HG03108 (cell line): ENCODE results near the gene CCDC102A.
A peak's percentile ranks its signal among the peaks of the same experiment; 100 is the strongest.

Source experiments
- ATAC-seq: cut with Tn5 transposase; IDR thresholded peaks from one replicate; pipeline ENCODE4 v1.9.1; 2021; ENCODE audit warnings: moderate library complexity; ENCODE audit not compliant: unreplicated experiment

Gene CCDC102A

GRCh38 chr16:57538235-57538721 is 1.9 kb upstream of the CCDC102A start:
- no peak for ATAC-seq

- no peak for ATAC-seq
Measured at GRCh38 chr16:57537581-57538234, 1.3 kb upstream of the CCDC102A start.

GRCh38 chr16:57537194-57537505 is 779 bp upstream of the CCDC102A start:
- ATAC-seq: no peak

DNA sequence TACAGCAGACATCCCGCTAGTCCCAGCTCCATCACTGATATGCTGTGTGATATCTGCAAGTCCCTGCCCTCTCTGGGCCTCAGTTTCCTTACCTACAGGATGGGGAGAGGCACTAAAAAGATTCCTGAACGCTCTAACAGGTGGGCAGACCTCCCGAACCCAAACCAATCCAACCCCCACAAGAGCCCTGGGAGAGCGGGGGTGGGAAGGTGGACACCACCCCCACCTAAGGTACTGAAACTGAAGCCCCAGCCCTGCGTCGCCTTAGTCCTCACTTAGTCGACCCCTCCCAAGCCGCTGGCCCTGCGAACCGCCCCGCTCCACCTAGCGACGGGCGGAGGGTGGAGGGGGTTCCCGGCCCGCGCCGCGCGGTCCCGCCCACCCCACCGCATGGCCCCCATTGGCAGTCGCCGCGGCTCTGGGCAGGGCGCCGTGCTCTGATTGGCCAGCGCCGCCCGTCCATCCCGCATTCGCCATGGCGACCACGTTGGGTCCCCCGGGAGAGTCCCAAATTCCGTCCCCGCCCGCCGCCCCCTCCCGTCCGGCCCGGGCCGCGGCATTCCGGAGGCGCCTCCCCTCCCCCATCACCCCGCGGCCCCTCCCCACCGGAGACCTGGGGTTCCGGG is 578 bp downstream of the CCDC102A start:
- peak; percentile 56 for ATAC-seq

- no peak for ATAC-seq
Measured at GRCh38 chr16:57534881-57535658, 1.3 kb downstream of the CCDC102A start.

- ATAC-seq: no peak
Measured at GRCh38 chr16:57534337-57534880, 2.0 kb downstream of the CCDC102A start.

GRCh38 chr16:57533431-57534336 is 2.7 kb downstream of the CCDC102A start:
- no peak for ATAC-seq

- ATAC-seq: no peak
Measured at GRCh38 chr16:57532266-57532625, 4.1 kb downstream of the CCDC102A start.

DNA sequence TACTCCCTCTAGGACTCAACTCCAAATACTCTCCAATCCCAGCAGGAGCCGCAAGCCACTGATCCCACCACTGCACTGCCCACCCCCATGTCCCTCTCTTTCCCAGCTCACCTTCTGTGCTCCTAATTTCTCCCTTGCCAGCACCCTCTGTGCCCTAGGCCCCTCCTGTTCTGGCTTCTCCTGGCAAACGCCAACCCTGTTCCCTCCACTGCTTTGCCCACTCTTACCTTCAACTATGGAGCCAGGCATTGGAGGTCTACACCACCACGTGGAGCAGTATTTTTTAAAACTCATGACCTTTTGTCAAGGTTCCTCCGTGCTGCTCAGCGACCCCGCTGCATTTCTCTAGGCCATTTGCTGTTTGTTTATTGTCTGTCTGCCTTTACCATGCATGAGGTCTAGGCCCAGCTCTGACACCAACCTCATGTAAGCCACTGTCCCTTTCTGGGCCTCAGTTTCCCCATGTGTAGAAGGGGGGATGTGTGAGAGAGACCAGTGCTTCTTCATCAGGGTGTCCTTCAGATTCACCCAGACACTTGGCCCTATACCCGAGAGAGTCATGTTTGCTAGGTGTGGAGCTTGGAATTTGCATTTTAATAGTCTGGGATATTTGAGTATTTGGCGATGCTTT is 4.6 kb downstream of the CCDC102A start:
- no peak for ATAC-seq

DNA sequence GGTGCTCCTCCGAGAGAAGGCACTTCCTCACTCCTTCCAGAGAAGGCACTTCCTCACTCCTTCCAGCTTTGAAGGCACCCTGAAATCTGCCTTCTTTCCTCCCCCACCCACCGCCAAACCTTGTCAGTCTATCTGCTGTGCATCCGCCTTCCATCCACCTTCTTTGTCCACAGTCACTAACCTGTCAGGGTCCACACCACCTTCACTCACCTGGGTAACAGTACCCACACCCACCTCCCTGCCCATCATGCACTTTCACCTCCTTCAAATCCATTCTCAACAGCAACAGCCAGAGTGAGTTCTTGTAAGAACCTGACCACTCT is 5.2 kb downstream of the CCDC102A start:
- no peak for ATAC-seq

DNA sequence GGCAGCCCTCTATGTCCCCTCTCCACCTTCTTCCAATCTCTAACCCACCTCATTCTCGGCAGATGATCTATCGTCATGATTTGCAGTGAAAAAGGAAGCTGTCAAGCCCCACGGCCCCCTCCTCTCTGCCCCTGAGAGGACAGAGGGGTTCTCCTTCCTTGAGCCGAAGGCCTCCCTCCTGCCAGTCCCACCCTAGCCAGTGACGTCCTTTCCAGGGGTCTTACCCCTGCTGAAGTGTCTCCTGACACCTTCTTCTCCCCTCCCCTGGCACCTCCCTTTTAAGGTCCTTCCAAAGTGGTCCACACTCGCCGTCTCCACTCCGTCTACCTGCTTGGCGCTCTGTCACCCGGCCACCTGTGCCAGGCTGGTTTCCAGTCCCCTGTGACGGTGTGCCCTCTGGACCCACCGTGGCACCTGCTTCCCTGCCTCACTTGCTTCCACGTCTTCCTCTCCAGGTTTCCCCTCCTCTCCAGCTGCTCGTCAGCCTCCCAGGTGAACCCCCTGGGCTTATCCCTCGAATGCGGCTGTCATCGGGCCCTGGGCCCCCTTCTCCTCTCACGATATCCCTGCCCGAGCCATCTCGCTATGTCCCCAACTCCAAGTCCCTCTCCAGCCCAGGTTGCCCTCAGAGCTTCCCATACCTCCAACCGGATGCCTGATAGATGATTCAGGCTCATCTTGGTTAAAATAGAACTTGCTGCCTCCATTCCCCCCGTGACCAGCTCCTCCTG is 5.7 kb downstream of the CCDC102A start:
- no peak for ATAC-seq

DNA sequence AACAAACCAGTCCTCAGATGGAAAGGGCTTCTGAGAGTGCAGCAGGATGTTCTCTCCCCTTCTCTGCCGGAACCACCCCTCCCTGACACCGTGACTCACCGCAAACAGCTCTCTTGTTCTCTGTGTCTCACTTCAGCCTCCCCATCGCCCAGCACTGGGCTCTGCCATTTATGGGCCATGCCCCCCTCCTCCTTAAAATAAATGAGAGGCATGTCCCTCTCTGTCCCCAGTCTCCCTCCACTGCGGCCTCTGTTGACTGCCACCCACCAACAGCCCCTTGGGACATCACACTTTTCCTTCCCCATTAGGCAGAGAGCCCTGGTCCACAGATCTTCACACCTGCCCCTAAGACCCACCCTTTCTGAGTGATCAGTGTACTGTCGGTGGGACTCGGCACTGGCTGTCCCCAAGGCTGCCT is 6.3 kb downstream of the CCDC102A start:
- ATAC-seq: peak; percentile 50

- no peak for ATAC-seq
Measured at GRCh38 chr16:57529391-57530103, 6.8 kb downstream of the CCDC102A start.

- ATAC-seq: no peak
Measured at GRCh38 chr16:57528499-57529390, 7.6 kb downstream of the CCDC102A start.

DNA sequence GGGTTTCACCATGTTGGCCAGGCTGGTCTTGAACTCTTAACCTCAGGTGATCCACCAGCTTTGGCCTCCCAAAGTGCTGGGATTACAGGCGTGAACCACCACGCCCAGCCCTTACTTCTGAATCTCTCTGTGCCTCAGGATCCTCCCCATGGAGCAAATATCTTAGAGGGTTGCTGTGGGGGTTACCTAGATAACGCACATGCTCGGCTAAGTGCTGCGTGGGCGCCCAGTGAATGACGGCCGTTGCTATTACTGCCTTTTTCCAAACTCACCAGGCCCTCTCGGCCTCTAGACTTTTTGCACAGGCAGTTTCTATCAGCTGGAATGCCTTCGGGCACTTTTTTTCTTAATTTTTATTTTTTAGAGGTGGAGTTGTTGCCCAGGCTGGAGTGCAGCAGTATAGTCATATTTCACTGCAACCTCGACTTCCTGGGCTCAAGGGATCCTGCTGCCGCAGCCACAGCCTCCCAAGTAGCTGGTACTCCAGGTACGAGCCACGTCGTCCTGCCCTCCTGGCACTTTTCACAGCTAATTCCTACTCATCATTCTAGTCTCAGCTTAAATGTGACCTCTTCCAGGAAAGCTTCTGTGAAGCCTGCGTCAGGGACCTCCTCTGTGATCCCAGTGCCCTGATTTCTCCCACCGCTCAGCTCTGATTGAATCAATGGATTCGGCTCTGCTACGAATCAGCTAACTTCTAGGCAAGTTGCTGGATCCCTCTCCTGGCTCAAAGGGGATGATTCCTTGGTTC is 8.6 kb downstream of the CCDC102A start:
- ATAC-seq: no peak

DNA sequence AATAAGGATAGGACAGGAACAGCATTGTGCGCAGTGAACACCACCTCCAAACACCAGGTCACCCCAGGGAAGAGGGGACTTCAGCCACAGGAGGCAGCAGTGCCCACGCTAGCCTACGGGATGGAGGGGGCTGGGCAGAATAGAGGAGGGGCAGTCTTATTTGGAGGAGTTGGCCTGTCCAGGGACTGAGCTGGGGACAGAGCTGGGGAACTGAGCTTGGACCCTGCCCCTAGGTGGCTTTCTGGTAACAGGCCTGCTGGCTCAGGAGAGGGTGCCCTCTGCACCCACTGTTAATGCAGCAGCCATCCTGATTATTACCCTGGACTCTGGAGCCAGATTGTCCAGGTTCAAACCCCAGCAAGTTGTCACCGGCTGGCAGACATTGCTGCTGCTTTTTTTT is 9.3 kb downstream of the CCDC102A start:
- no peak for ATAC-seq

DNA sequence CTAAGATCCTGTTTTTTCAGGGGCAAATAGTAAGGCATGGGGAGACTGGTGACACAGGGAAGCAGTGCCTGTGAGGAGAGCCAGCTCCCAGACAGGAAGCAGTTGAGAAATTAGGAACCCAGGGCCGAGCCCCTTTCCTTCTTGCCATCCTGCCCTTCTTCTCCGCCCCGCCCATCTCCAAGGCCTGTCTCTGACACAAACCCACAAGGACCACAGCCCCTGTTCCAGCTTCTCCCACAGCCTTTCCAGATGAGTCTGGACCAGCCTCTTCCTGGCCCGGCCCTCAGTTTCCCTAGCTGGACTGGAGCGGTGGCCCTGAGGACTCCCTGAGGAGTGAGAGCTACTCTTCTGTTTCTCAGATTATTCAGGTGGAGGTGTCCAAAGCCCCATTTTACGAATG is 9.9 kb downstream of the CCDC102A start:
- ATAC-seq: no peak

- ATAC-seq: no peak
Measured at GRCh38 chr16:57525761-57526160, 10.6 kb downstream of the CCDC102A start.
